K562 (cell line): ENCODE results near the gene UPF2. TPM values are rescaled to one million over a fixed set of nuclear protein-coding genes. Genes with fewer than 3 reads are reported as not detected.

Experiments
- CBFB ChIP-seq: sonication (generic); formaldehyde crosslinking; IDR thresholded peaks from 2 replicates; pipeline ENCODE4 v1.4.0; 2020; ENCODE audit warnings: mild to moderate bottlenecking, missing genetic modification reagents
- ETV5 ChIP-seq: sonication (generic); formaldehyde crosslinking; IDR thresholded peaks from 2 replicates; pipeline ENCODE4 v1.4.0; 2020; ENCODE audit warnings: low read depth, mild to moderate bottlenecking, missing genetic modification reagents
- HNRNPK ChIP-seq: fragments of 200-400 bp; formaldehyde crosslinking; IDR thresholded peaks from one replicate; pipeline ENCODE4 v1.6.1; 2018; ENCODE audit warnings: mild to moderate bottlenecking, low read depth, low read length; ENCODE audit not compliant: poor library complexity, severe bottlenecking
- KDM4B ChIP-seq, 2 experiments: fragments of 450-650 bp in 1 of 2; sonication (generic) in 1 of 2; IDR thresholded peaks; 2 replicates each; pipeline ENCODE4 v1.6.1; 2016 to 2017; ENCODE audit warnings: borderline replicate concordance in 2 of 2, antibody characterized with exemption in 1 of 2, low read depth in 1 of 2, mild to moderate bottlenecking in 1 of 2
- NUFIP1 ChIP-seq: fragments of 450-650 bp; IDR thresholded peaks from 2 replicates; pipeline ENCODE4 v1.6.1; 2018; ENCODE audit not compliant: partially characterized antibody
- RHOXF2B ChIP-seq: fragments of 250-450 bp; sonication (Bioruptor Pico); conservative IDR thresholded peaks from 2 replicates; pipeline ENCODE4 v1.5.1; 2021
- SRF ChIP-seq, 2 experiments: fragments of 250-450, 450-650 bp in 1 of 2; sonication (Bioruptor Pico) in 1 of 2; sonication (generic) in 1 of 2; formaldehyde crosslinking; IDR thresholded peaks; 2 replicates each; pipeline versions ENCODE4 v1.5.0 to v1.5.1; 2020 to 2022; ENCODE audit warnings: mild to moderate bottlenecking in 1 of 2, missing genetic modification reagents in 1 of 2
- SRSF9 ChIP-seq: fragments of 200-400 bp; formaldehyde crosslinking; IDR thresholded peaks from 2 replicates; pipeline ENCODE4 v1.6.1; 2017; ENCODE audit warnings: low read depth, low read length, borderline replicate concordance
- polyA plus RNA-seq, 8 experiments: library from polyadenylated mRNA; depleted of rRNA in 4 of 8; stranded (reverse) in 5 of 8; unstranded in 3 of 8; fragments of >200 nt; fragmentation: Nextera tagmentation in 2 of 8; fragmentation: Illumina TruSeq in 1 of 8; extraction: Ambion mirVana in 2 of 8; extraction: Trizol in 1 of 8; gene quantifications; 2 replicates each; pipeline versions ENCODE4 v1.2.1 to v1.2.3, GENCODE V29; 2011 to 2014; ENCODE audit warnings: inconsistent platforms in 1 of 8, missing spikeins in 1 of 8
- total RNA-seq, 7 experiments: library from RNA; depleted of rRNA in 6 of 7; stranded (reverse); fragments of >200 nt in 6 of 7; fragmentation: Illumina TruSeq in 2 of 7; extraction: Trizol in 2 of 7; gene quantifications; 2 replicates each; pipeline versions ENCODE4 v1.2.1 to v1.2.3, GENCODE V29; 2011 to 2021; ENCODE audit warnings: low replicate concordance in 1 of 7
- TF ChIP-seq, protein P1 (sequence below): sonication (generic); formaldehyde crosslinking; IDR thresholded peaks from 2 replicates; pipeline ENCODE4 v1.8.0; 2022; ENCODE audit warnings: mild to moderate bottlenecking, missing genetic modification reagents, borderline replicate concordance
- TF ChIP-seq, protein P2 (sequence below): sonication (generic); formaldehyde crosslinking; IDR thresholded peaks from 2 replicates; pipeline ENCODE4 v1.8.1; 2022; ENCODE audit warnings: missing genetic modification reagents
- TF ChIP-seq, protein P3 (sequence below), 2 experiments: fragments of 450-650 bp; IDR thresholded peaks; 2 replicates each; pipeline ENCODE4 v1.6.1; 2016
- TF ChIP-seq, protein P4 (sequence below): fragments of 250-450 bp; sonication (Bioruptor Pico); IDR thresholded peaks from 2 replicates; pipeline ENCODE4 v1.8.0; 2022; ENCODE audit warnings: inconsistent platforms
- TF ChIP-seq, protein P5 (sequence below): fragments of 250-450 bp; sonication (Bioruptor Pico); IDR thresholded peaks from 2 replicates; pipeline ENCODE4 v1.5.0; 2020; ENCODE audit warnings: mild to moderate bottlenecking, borderline replicate concordance

The UPF2 gene
- total and polyA plus RNA-seq, 9 of the 15 experiments (the other 6 are each of a cell fraction or from before 2014, with no cell fraction given): 13.9 to 37.7 (median 23.7) TPM

DNA sequence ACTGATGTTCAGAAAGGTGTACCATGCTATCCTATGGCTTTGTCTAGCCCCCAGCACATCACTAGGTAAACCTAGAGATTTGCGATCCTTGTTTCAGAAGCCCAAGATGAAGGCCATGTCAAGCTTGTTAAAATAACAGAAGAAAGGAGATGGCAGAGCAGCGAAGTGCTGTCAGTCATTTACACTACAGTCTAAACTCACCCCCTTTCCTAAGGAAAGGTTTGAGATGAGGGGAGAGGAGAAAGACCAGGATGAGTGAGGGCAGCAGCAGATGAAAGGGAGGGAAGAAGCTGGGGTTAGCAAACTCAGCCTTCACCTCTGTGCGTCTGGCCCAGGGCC is 144.6 kb downstream of the UPF2 start (continued):
- TF ChIP-seq NUFIP1 (peak; percentile 12), ETV5 (CRISPR knock-in tag) (no peak), RHOXF2B (CRISPR knock-in tag) (no peak), KDM4B (IDR thresholded peaks at IDR 0.05; ENCODE audit: borderline replicate concordance in 2 of 2, low read depth in 1 of 2) (no peak), CBFB (CRISPR knock-in tag) (no peak), SRF (CRISPR knock-in tag; IDR thresholded peaks at IDR 0.05) (no peak), SRSF9 (no peak), HNRNPK (no peak)
- TF ChIP-seq, protein P1, sequence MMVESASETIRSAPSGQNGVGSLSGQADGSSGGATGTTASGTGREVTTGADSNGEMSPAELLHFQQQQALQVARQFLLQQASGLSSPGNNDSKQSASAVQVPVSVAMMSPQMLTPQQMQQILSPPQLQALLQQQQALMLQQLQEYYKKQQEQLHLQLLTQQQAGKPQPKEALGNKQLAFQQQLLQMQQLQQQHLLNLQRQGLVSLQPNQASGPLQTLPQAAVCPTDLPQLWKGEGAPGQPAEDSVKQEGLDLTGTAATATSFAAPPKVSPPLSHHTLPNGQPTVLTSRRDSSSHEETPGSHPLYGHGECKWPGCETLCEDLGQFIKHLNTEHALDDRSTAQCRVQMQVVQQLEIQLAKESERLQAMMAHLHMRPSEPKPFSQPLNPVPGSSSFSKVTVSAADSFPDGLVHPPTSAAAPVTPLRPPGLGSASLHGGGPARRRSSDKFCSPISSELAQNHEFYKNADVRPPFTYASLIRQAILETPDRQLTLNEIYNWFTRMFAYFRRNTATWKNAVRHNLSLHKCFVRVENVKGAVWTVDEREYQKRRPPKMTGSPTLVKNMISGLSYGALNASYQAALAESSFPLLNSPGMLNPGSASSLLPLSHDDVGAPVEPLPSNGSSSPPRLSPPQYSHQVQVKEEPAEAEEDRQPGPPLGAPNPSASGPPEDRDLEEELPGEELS (CRISPR knock-in tag): 0 out of 2 replicates have a peak, but pooled peaks have one; percentile 19
- TF ChIP-seq, protein P2, sequence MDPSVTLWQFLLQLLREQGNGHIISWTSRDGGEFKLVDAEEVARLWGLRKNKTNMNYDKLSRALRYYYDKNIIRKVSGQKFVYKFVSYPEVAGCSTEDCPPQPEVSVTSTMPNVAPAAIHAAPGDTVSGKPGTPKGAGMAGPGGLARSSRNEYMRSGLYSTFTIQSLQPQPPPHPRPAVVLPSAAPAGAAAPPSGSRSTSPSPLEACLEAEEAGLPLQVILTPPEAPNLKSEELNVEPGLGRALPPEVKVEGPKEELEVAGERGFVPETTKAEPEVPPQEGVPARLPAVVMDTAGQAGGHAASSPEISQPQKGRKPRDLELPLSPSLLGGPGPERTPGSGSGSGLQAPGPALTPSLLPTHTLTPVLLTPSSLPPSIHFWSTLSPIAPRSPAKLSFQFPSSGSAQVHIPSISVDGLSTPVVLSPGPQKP (CRISPR knock-in tag): no peak
- TF ChIP-seq, protein P3, sequence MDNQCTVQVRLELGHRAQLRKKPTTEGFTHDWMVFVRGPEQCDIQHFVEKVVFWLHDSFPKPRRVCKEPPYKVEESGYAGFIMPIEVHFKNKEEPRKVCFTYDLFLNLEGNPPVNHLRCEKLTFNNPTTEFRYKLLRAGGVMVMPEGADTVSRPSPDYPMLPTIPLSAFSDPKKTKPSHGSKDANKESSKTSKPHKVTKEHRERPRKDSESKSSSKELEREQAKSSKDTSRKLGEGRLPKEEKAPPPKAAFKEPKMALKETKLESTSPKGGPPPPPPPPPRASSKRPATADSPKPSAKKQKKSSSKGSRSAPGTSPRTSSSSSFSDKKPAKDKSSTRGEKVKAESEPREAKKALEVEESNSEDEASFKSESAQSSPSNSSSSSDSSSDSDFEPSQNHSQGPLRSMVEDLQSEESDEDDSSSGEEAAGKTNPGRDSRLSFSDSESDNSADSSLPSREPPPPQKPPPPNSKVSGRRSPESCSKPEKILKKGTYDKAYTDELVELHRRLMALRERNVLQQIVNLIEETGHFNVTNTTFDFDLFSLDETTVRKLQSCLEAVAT (IDR thresholded peaks at IDR 0.05): 0 out of 4 replicates have a peak, but pooled peaks have one; percentile 21 to 50
- TF ChIP-seq, protein P4, sequence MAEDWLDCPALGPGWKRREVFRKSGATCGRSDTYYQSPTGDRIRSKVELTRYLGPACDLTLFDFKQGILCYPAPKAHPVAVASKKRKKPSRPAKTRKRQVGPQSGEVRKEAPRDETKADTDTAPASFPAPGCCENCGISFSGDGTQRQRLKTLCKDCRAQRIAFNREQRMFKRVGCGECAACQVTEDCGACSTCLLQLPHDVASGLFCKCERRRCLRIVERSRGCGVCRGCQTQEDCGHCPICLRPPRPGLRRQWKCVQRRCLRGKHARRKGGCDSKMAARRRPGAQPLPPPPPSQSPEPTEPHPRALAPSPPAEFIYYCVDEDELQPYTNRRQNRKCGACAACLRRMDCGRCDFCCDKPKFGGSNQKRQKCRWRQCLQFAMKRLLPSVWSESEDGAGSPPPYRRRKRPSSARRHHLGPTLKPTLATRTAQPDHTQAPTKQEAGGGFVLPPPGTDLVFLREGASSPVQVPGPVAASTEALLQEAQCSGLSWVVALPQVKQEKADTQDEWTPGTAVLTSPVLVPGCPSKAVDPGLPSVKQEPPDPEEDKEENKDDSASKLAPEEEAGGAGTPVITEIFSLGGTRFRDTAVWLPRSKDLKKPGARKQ (CRISPR knock-in tag): no peak
- TF ChIP-seq, protein P5, sequence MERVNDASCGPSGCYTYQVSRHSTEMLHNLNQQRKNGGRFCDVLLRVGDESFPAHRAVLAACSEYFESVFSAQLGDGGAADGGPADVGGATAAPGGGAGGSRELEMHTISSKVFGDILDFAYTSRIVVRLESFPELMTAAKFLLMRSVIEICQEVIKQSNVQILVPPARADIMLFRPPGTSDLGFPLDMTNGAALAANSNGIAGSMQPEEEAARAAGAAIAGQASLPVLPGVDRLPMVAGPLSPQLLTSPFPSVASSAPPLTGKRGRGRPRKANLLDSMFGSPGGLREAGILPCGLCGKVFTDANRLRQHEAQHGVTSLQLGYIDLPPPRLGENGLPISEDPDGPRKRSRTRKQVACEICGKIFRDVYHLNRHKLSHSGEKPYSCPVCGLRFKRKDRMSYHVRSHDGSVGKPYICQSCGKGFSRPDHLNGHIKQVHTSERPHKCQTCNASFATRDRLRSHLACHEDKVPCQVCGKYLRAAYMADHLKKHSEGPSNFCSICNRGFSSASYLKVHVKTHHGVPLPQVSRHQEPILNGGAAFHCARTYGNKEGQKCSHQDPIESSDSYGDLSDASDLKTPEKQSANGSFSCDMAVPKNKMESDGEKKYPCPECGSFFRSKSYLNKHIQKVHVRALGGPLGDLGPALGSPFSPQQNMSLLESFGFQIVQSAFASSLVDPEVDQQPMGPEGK (CRISPR knock-in tag): no peak
